HL-60 (cell line): Measurements from ENCODE around the gene TRAP1.

Experiments used
- DNase-seq, 2 experiments: peaks; one replicate each; pipeline ENCODE4 v3.0.0-alpha.2; 2010 to 2020; ENCODE audit warnings: low read depth in 1 of 2, low spot score in 1 of 2
- H3K27ac ChIP-seq: fragments of 250-450 bp; sonication (Bioruptor Pico); replicated peaks from 2 replicates; pipeline ENCODE4 v1.5.1; 2020; ENCODE audit warnings: mild to moderate bottlenecking, moderate library complexity
- H3K27me3 ChIP-seq: fragments of 250-450 bp; sonication (Bioruptor Pico); 2 replicates; pipeline ENCODE4 v1.5.1; 2021; ENCODE audit warnings: mild to moderate bottlenecking, moderate library complexity; ENCODE audit not compliant: insufficient read depth, poor library complexity, severe bottlenecking
- H3K4me3 ChIP-seq: replicated peaks from 2 replicates; pipeline ENCODE4 v1.5.1; 2011; ENCODE audit warnings: mild to moderate bottlenecking, control low read depth, low read length; ENCODE audit not compliant: insufficient read depth
- GABPA ChIP-seq: IDR thresholded peaks from 2 replicates; pipeline ENCODE4 v1.6.1; 2012; ENCODE audit warnings: low read depth
- POLR2AphosphoS5 ChIP-seq: IDR thresholded peaks from 2 replicates; pipeline ENCODE4 v1.6.1; 2012; ENCODE audit warnings: low read depth
- SPI1 ChIP-seq: IDR thresholded peaks from 2 replicates; pipeline ENCODE4 v1.6.1; 2012; ENCODE audit warnings: low read depth, mild to moderate bottlenecking, borderline replicate concordance
- TF ChIP-seq, protein P1 (sequence below): IDR thresholded peaks from 2 replicates; pipeline ENCODE4 v1.6.1; 2012; ENCODE audit warnings: low read depth; ENCODE audit not compliant: insufficient replicate concordance
- TF ChIP-seq, protein P2 (sequence below): IDR thresholded peaks from one replicate; pipeline ENCODE4 v1.5.1; 2011; ENCODE audit warnings: low read length, control low read depth, inconsistent platforms; ENCODE audit not compliant: insufficient read depth

The TRAP1 gene

DNA sequence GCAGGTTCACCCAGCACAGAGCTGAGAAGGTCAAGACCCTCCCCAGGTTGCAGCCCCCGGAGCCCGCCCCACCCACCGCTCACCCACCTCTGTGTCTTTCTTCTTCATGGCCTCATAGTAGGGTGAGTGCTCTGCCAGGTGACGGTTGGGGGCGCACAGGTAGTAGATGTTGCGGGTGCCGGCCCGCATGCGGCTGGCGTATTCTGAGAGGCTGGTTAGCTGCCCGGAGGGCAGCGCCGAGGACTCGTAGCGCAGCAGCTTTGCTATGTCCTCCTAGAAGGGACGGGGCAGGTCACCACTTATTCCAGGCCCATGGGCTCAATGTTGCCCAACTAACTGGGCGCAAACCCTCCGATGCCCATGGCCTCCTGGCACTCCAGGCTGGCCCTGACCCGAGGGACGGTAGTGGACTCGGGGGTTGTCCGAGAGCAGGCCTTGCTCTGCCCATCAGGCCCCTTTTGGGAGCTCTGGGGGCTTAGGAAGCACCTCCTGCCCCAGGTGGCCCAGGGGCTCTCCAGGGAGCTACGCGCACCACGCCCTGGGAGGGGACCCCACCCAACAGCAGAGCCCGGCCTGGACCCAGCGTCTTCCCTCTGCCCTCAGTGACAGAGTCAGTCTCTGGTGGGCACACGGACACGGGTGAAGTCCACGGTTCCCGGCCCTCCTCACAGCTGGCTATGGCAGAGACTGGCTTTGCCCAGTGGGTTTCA lies 53.0 kb downstream of the TRAP1 start:
- TF ChIP-seq SPI1 = no peak
- TF ChIP-seq GABPA = no peak
- TF ChIP-seq, protein P1, sequence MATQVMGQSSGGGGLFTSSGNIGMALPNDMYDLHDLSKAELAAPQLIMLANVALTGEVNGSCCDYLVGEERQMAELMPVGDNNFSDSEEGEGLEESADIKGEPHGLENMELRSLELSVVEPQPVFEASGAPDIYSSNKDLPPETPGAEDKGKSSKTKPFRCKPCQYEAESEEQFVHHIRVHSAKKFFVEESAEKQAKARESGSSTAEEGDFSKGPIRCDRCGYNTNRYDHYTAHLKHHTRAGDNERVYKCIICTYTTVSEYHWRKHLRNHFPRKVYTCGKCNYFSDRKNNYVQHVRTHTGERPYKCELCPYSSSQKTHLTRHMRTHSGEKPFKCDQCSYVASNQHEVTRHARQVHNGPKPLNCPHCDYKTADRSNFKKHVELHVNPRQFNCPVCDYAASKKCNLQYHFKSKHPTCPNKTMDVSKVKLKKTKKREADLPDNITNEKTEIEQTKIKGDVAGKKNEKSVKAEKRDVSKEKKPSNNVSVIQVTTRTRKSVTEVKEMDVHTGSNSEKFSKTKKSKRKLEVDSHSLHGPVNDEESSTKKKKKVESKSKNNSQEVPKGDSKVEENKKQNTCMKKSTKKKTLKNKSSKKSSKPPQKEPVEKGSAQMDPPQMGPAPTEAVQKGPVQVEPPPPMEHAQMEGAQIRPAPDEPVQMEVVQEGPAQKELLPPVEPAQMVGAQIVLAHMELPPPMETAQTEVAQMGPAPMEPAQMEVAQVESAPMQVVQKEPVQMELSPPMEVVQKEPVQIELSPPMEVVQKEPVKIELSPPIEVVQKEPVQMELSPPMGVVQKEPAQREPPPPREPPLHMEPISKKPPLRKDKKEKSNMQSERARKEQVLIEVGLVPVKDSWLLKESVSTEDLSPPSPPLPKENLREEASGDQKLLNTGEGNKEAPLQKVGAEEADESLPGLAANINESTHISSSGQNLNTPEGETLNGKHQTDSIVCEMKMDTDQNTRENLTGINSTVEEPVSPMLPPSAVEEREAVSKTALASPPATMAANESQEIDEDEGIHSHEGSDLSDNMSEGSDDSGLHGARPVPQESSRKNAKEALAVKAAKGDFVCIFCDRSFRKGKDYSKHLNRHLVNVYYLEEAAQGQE = no peak
- TF ChIP-seq, protein P2, sequence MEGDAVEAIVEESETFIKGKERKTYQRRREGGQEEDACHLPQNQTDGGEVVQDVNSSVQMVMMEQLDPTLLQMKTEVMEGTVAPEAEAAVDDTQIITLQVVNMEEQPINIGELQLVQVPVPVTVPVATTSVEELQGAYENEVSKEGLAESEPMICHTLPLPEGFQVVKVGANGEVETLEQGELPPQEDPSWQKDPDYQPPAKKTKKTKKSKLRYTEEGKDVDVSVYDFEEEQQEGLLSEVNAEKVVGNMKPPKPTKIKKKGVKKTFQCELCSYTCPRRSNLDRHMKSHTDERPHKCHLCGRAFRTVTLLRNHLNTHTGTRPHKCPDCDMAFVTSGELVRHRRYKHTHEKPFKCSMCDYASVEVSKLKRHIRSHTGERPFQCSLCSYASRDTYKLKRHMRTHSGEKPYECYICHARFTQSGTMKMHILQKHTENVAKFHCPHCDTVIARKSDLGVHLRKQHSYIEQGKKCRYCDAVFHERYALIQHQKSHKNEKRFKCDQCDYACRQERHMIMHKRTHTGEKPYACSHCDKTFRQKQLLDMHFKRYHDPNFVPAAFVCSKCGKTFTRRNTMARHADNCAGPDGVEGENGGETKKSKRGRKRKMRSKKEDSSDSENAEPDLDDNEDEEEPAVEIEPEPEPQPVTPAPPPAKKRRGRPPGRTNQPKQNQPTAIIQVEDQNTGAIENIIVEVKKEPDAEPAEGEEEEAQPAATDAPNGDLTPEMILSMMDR = no peak
- no peak for TF ChIP-seq POLR2AphosphoS5
- DNase-seq = no peak

DNA sequence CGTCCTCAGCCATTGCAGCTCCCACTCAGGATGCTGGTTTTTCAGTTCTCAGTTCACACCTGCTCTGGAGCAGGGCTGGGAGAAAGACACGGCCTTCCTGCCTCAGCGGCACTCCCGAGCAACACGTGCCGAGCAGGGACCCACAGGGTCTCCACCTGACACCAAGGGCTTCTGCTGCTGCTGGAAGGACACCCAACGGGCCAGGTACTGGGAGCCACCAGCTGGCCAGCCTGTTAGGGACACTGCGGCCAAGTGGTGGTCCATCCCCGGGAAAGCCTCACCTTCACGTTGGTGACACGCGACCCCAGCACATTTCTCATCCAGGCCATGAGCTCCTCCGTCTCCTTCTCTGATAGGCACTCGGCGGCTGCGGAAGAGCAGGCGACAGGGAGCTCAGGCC lies 54.7 kb downstream of the TRAP1 start:
- no peak for DNase-seq
- TF ChIP-seq, protein P2 = no peak
- TF ChIP-seq POLR2AphosphoS5 = no peak
- no peak overlapping the region for H3K27ac ChIP-seq
- H3K27me3 ChIP-seq = no peaks in the 10 kb centered on the region
- no peak overlapping the region for H3K4me3 ChIP-seq

More for the DNA sequence above, 53.0 kb downstream of the TRAP1 start:
- H3K27ac ChIP-seq = no peak overlapping the region
- no peaks in the 10 kb centered on the region for H3K27me3 ChIP-seq
- no peak overlapping the region for H3K4me3 ChIP-seq

DNA sequence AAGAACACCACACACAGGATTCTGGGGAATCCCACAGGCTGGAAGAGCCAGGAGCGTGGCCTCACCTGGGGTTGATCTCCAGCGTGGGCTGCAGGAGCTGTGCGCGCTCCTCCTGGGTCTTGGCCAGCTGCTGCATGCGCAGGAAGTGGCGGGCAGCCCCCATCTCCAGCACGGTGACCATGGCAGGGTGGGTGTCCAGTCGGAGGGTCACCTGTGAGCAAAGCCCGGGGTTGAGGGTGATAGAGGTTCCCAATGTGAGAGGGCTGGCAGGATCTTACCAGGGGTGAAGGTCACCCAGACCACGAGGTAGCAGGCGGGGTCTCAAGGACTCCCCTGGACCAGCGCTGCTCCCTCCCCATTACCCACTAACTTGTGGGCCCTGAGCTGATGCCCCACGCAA lies 55.4 kb downstream of the TRAP1 start:
- TF ChIP-seq, protein P2 = no peak
- TF ChIP-seq SPI1 (no peak), GABPA (no peak), POLR2AphosphoS5 (no peak)
- TF ChIP-seq, protein P1 = no peak
- Histone ChIP-seq H3K27ac (no peak overlapping the region), H3K4me3 (no peak overlapping the region), H3K27me3 (no peaks in the 10 kb centered on the region)
- DNase-seq = no peak

DNA sequence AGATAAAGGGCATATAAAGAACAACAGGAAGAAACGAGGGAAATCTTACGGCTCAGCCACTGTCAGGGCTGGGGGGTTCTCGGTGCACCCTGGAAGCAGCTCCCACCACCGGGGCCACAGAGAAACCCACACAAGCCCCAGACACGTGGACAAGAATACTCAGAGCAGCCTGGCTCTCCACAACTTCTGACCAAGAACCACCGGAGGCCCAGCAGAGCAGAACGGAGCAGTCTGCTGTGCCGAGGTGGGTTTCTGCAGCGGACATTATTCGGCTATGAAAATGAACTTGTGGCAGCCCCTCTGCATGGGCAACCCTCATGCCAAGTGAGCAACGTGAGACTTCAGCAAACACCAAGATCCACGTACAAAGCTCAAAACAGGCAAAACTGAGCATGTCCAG lies 56.0 kb downstream of the TRAP1 start:
- Histone ChIP-seq H3K27me3 (no peaks in the 10 kb centered on the region), H3K4me3 (no peak overlapping the region), H3K27ac (no peak overlapping the region)
- no peak for TF ChIP-seq GABPA
- TF ChIP-seq, protein P1 = no peak
- TF ChIP-seq POLR2AphosphoS5 = no peak
- TF ChIP-seq, protein P2 = no peak
- no peak for TF ChIP-seq SPI1
- DNase-seq = no peak
